HG03439 (cell line): Measurements from ENCODE around the gene TPH2.

ENCODE experiments used
- ATAC-seq: cut with Tn5 transposase; IDR thresholded peaks from one replicate; pipeline ENCODE4 v1.9.1; 2021; ENCODE audit warnings: mild to moderate bottlenecking, moderate library complexity; ENCODE audit not compliant: unreplicated experiment

Gene TPH2

DNA sequence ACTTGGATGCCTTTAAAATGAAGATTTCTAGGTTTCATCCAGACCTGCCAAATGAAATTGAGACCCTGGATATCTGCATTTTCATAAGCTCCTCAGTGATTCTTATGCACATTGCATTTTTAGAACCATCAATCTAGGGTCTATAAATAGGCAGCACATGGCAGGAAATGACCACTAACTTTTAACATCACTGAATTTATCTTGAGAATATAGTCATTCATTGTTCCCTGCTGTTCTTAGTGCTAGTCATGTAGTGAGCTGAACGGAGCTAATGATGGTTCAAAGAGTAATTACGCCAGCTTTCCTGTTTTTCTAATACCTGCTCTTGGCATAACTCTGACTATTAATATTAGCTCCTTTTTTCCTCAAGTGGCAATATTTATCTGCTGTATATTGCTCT, 91.6 kb downstream of the TPH2 start:
- no peak for ATAC-seq

DNA sequence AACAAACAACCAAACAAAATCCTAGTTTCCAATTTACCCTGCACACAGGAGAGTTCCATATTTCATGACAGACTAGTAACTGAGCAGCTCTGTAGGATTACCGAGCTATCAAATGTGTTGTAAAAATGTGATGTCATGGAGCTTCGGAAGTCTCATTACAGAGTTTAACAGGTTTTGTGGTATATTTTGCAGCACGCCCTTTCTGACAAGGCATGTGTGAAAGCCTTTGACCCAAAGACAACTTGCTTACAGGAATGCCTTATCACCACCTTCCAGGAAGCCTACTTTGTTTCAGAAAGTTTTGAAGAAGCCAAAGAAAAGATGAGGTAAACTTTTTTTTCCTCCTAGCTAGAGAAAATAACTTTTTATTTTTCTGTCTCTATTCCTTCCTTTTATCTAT, 92.4 kb downstream of the TPH2 start:
- no peak for ATAC-seq

DNA sequence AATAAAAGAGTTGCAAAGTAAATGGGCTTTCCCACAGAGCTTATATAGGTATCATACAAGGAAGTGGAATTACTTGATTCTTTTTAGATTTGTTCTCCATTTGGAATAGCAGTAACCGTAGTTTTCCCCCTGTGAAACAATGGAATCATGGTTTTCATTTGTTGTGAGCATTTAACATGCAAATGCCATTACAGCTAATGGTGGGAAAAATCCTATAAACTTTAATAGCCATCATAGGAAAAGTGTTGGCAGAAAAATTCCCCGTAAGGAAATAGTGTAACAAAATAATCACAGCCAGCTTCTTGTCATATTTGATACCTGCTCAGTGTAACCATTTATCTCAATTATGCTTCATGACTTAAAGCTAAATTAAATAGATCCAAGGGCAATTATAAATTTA, 95.3 kb downstream of the TPH2 start:
- ATAC-seq = no peak

- ATAC-seq = no peak
Measured at GRCh38 chr12:72035625-72036024, 97.0 kb downstream of the TPH2 start.

DNA sequence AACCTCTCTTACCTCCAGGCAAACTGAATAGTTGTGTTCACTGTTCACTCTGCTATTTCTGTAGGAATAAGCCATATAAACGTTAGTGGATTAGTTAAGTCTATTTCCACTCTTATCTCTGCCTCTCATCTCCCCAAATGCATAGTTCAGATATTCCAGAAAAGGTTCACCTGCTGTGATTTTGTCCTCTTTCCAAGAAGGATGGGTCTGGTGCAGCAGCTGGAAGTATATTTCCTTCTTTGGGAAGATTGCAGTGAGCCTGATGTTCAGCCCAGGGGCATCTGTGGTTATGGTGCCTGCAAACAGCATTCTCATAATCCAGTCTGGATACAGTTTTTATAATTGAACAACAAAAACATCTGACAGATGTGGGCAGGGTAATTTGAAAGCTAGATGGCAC, 97.7 kb downstream of the TPH2 start:
- ATAC-seq = no peak

GRCh38 chr12:72037006-72037795, 98.6 kb downstream of the TPH2 start:
- no peak for ATAC-seq

GRCh38 chr12:72041811-72042210, 103.2 kb downstream of the TPH2 start:
- no peak for ATAC-seq

DNA sequence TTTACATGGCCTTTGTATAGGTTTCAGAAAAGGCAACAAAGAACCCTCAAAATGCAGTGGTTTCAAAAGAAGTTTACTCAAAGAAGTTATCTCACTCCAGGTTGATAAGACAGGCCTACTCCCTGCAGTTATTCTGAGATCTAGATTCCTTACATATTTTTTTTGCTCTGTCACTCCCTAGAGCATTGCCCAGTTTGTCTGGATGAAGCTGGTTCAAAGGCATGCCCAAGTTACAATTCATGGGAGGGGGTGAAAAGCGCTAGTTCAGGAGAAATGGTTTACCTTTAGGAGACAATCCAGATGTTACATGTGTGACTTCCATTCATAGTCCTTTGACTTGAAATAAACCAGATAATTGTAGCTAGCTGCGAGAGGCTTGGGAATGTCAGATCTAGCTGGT, 115.0 kb downstream of the TPH2 start:
- ATAC-seq = no peak

DNA sequence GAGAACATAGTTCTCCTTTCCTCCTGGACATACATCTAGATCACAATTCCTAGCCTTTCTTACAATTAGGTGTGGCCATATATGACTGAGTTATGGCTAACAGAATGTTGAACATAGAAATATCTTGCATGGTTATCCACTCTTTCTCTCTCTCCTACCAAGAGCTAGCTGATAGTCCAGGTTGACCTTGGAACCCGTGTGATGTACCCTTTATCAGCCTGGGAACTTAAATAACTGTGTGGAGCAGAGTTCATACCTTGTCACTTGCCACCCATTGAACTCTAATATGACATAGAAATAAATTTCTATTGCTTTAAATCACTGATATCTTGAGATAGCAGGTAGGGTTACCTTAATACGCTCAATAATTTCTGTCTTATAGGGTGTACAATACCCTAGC, 115.9 kb downstream of the TPH2 start:
- no peak for ATAC-seq

GRCh38 chr12:72057330-72057914, 118.8 kb downstream of the TPH2 start:
- ATAC-seq = no peak

GRCh38 chr12:72063073-72063472, 124.4 kb downstream of the TPH2 start:
- ATAC-seq = no peak

DNA sequence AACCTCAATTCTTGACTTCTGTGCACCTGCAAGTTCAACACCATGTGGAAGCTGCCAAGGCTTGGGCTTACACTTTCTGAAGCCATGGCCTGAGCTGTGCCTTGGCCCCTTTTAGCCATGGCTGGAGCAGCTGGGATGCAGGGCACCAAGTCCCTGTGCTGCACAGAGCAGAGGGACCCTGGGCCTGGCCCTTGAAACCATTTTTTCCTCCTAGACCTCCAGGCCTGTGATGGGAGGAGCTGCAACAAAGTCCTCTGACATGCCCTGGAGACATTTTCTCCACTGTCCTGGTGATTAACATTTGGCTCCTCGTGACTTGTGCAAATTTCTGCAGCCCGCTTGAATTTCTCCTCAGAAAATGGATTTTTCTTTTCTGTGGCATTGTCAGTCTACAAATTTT, 132.4 kb downstream of the TPH2 start:
- no peak for ATAC-seq

DNA sequence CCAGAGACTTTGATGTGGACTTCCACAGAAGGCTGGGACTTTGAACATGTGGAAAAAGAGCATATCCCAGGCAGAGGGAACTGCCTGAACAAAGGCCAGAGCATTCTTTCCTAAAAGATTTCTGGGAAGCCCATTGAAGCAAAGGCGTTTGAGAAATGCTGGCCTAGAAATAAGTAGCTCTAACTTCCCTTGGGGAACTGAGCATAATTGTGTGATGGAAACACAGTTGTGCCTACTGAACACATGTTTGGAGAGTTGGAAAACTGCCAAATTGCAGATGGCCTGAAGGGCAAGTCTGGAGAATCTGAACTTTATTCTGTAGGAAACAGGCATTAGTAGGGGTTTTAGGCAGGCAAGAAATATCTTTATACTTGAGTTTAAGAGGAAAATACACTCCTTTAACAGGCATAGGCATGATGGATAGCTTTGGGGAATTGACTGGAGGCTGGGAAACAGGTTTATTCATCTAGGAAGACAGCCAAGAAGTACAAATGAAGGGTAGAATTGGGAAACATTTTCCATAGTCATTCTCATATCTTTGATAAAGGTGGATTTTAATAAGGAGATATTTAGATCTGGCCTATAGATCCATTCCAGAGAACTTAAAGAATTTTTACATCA, 134.1 kb downstream of the TPH2 start:
- ATAC-seq = no peak

- no peak for ATAC-seq
Measured at GRCh38 chr12:72074065-72074464, 135.4 kb downstream of the TPH2 start.

GRCh38 chr12:72074956-72075355, 136.3 kb downstream of the TPH2 start:
- ATAC-seq = no peak

- no peak for ATAC-seq
Measured at GRCh38 chr12:72075401-72075800, 136.8 kb downstream of the TPH2 start.

GRCh38 chr12:72075891-72076557, 137.4 kb downstream of the TPH2 start:
- ATAC-seq = no peak

GRCh38 chr12:72076558-72076915, 137.9 kb downstream of the TPH2 start:
- ATAC-seq = no peak

- ATAC-seq = no peak
Measured at GRCh38 chr12:72077111-72077820, 138.6 kb downstream of the TPH2 start.

- no peak for ATAC-seq
Measured at GRCh38 chr12:72081777-72082176, 143.1 kb downstream of the TPH2 start.
